Astrocyte of the spinal cord (primary cell): ENCODE results near the gene STAG3.

Experiments
- DNase-seq: peaks from one replicate; pipeline ENCODE4 v3.0.0; 2011; ENCODE audit warnings: low read depth, low spot score
- H3K4me3 ChIP-seq: 2 replicates; pipeline ENCODE4 v1.5.1; 2011; ENCODE audit warnings: low read depth, mild to moderate bottlenecking, low read length, moderate library complexity
- CTCF ChIP-seq: IDR thresholded peaks from 2 replicates; pipeline ENCODE4 v1.5.1; 2012; ENCODE audit warnings: low read depth, mild to moderate bottlenecking, low read length, inconsistent platforms
- in situ Hi-C: cut with HindIII; loops from 2 replicates; pipeline ENCODE4 v1.10.0; 2017; ENCODE audit warnings: low sequenced_read_pairs

Gene STAG3

GRCh38 chr7:100156331-100157068 lies 21.2 kb upstream of the STAG3 start:
- no peak overlapping the region for H3K4me3 ChIP-seq
- in situ Hi-C loops = no loop called here
- no peak for TF ChIP-seq CTCF
- no peak for DNase-seq

GRCh38 chr7:100157069-100157333 lies 20.7 kb upstream of the STAG3 start:
- H3K4me3 ChIP-seq = peak overlapping the region; percentile 57
- no peak for DNase-seq
- in situ Hi-C loops = no loop called here
- no peak for TF ChIP-seq CTCF

- peak overlapping the region; percentile 57 for H3K4me3 ChIP-seq
- peak; percentile 28 for TF ChIP-seq CTCF
- DNase-seq = no peak
- in situ Hi-C loops = no loop called here
These were observed 20.1 kb upstream of the STAG3 start for GRCh38 chr7:100157334-100158228.

GRCh38 chr7:100158229-100159098 lies 19.3 kb upstream of the STAG3 start, which contains the start of gene TRAPPC14:
Gene TRAPPC14, minus strand, starts transcription at chr7:100158723. Its CDS starts 224 bp downstream, at chr7:100158499.
- DNase-seq = peak; percentile 85
- in situ Hi-C loops = no loop called here
- no peak for TF ChIP-seq CTCF
- H3K4me3 ChIP-seq = peak within 1 kb of the TSS; percentile 57

- H3K4me3 ChIP-seq = peak overlapping the region; percentile 57
- no peak for DNase-seq
- in situ Hi-C loops = no loop called here
- no peak for TF ChIP-seq CTCF
These were observed 18.6 kb upstream of the STAG3 start for GRCh38 chr7:100159099-100159623.

- TF ChIP-seq CTCF = no peak
- no peak for DNase-seq
- H3K4me3 ChIP-seq = no peak overlapping the region
- in situ Hi-C loops = no loop called here
These were observed 17.7 kb upstream of the STAG3 start for GRCh38 chr7:100160067-100160466.
